Central memory CD4-positive, alpha-beta T cell (primary cell): ENCODE data around the gene TRPC5OS.

Experiments used
- DNase-seq: peaks from one replicate; pipeline ENCODE4 v3.0.0; 2022

Gene TRPC5OS

DNA sequence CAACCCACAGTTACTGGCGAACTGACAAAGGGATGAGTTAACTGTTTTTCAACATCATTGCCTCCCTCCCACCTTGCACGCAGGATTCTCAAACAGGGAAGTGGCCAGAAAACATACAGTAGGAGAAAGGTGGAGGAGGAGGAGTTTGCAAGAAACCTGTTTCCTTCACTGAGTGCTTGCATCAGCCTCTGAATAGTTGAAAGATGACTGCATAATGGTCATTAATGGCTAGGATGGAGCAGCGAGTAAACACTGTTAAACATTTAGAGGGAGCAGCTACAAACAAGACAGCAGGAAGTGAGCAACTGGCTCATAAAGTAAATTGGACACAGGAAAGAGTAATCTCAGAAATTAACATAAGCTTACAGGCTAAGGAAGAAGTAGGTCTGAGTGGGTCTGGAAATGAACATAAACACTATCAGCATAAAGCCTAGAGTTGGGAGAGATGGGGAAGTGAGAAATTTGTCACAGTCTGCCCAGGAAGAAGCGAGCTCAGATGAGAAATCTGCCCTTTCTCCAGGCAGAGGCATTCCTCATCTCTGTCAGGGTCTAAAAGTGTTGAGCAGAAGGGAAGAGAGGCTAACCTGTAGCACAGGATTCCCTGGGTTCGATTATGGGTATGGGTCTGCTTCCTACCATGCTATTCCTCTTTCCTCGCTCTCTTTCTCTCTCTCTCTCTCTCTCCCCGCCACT is 38.6 kb downstream of the TRPC5OS start:
- no peak for DNase-seq

DNA sequence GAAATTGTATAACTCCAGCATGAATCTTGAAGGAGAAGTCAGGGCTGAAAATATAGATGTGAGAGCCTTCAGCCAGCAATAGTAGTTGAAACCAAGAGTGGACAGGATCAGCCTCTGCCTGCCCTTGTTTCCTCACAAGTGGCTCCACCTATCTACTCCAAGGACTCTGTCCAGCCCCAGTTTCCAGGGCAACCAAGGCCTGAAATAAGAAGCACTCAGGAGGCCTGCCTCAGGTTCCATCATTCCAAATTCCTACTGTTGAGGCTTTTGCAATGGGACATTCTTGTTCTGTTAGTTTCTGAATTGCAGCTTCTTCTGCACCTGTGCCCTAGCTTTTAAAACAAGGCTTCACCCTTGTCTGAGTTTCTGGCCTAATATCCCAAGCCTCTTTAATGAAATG is 41.6 kb downstream of the TRPC5OS start:
- no peak for DNase-seq

DNA sequence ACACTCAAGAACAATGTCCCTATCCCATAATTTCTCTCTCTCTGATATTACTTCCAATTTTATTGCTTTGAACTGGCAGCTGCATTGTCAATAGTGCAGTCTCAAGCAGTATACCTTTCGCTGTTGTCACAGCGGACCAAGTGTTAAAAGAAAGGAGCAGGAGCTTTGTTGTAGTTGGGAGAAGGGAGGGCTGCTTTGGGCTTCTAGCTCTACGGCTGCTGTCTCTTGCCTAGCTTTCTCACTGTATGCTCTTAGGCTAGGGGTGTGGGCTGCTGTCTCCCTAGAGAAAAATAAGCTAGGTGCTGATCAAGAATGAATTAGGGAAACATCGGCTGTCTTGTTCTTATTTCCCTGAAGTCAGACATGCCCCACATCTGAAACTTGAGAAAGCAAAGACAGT is 52.5 kb downstream of the TRPC5OS start:
- DNase-seq = no peak
